Esophagus (tissue), 2 donors: ENCODE data around the gene TUBGCP5. TPM values are rescaled to one million over a fixed set of nuclear protein-coding genes. Genes with fewer than 3 reads are reported as not detected.
"Not testable (repeated sequence)": the region's sequence is repeated elsewhere in the genome, so short reads cannot be mapped to it uniquely, and the experiment has no call there.

ENCODE experiments used
- H3K27ac ChIP-seq, 2 donors: one replicate each; pipeline ENCODE4 v1.5.1; 2013; ENCODE audit warnings: low read depth in 2 of 2, mild to moderate bottlenecking in 2 of 2, inconsistent platforms in 1 of 2, low read length in 1 of 2, moderate library complexity in 1 of 2
- H3K27me3 ChIP-seq, 2 donors: one replicate each; pipeline ENCODE4 v1.6.1; 2013; ENCODE audit warnings: low read length in 2 of 2, control low read depth in 1 of 2, mild to moderate bottlenecking in 1 of 2; ENCODE audit not compliant: insufficient read depth in 2 of 2, control insufficient read depth in 1 of 2
- H3K36me3 ChIP-seq, 2 donors: one replicate each; pipeline ENCODE4 v1.6.1; 2013; ENCODE audit warnings: low read length in 1 of 2; ENCODE audit not compliant: control insufficient read depth in 2 of 2, insufficient read depth in 2 of 2
- H3K4me1 ChIP-seq, 2 donors: one replicate each; pipeline ENCODE4 v1.6.1; 2013; ENCODE audit warnings: low read length in 1 of 2; ENCODE audit not compliant: control insufficient read depth in 2 of 2, insufficient read depth in 2 of 2
- H3K4me3 ChIP-seq, 2 donors: one replicate each; pipeline ENCODE4 v1.5.1; 2013; ENCODE audit warnings: low read length in 2 of 2, mild to moderate bottlenecking in 2 of 2, low read depth in 1 of 2, moderate library complexity in 1 of 2
- H3K9me3 ChIP-seq, 2 donors: one replicate each; pipeline ENCODE4 v1.6.1; 2013; ENCODE audit warnings: mild to moderate bottlenecking in 2 of 2, low read depth in 1 of 2, low read length in 1 of 2, moderate library complexity in 1 of 2; ENCODE audit not compliant: control insufficient read depth in 2 of 2, insufficient read depth in 1 of 2
- WGBS, 2 donors: extraction: QIAGEN DNeasy Blood & Tissue Kit; methylation state at CpG; one replicate each; pipeline ENCODE4 v1.1.7; 2013; 5-methylcytosine and 5-hydroxymethylcytosine counted together
- polyA plus RNA-seq, 2 donors: library from polyadenylated mRNA; stranded (reverse); fragments of 200-250 nt; gene quantifications; one replicate each; pipeline ENCODE4 v1.2.3, GENCODE V29; 2013
- donor health status: healthy with polysubstance abuse.
- donor health status: Bipolar disorder and iron deficiency.

Gene TUBGCP5
- polyA plus RNA-seq, 2 donors: 5.2 to 7.8 TPM

GRCh38 chr15:23014394-23015000 lies 24.9 kb downstream of the TUBGCP5 start:
- Histone ChIP-seq H3K36me3 (peaks cover 6 to 26% of the 10 kb centered on the region in 2 donors), H3K4me1 (peaks cover 0 to 2% of the 10 kb centered on the region in 2 donors), H3K27ac (no peak overlapping the region), H3K9me3 (no peaks in the 10 kb centered on the region), H3K4me3 (no peak overlapping the region), H3K27me3 (no peaks in the 10 kb centered on the region)
- 94 to 98% methylated on average over 3 of the region's 3 CpGs for WGBS, 2 donors

GRCh38 chr15:23013681-23014080 lies 25.7 kb downstream of the TUBGCP5 start:
- peaks cover 0 to 2% of the 10 kb centered on the region in 2 donors for H3K4me1 ChIP-seq
- H3K4me3 ChIP-seq: no peak overlapping the region
- 97% methylated on average over 4 to 5 of the region's 5 CpGs for WGBS, 2 donors
- no peaks in the 10 kb centered on the region for H3K9me3 ChIP-seq
- H3K36me3 ChIP-seq: peaks cover 4 to 24% of the 10 kb centered on the region in 2 donors
- no peak overlapping the region for H3K27ac ChIP-seq
- H3K27me3 ChIP-seq: no peaks in the 10 kb centered on the region

GRCh38 chr15:23012616-23013015 lies 26.8 kb downstream of the TUBGCP5 start:
- H3K36me3 ChIP-seq: peaks cover 2 to 26% of the 10 kb centered on the region in 2 donors
- WGBS, 2 donors: 96 to 98% methylated on average over 9 of the region's 9 CpGs
- not testable (repeated sequence) for H3K4me1 ChIP-seq

GRCh38 chr15:23003736-23004135 lies 35.6 kb downstream of the TUBGCP5 start:
- 97 to 98% methylated on average over 5 of the region's 5 CpGs for WGBS, 2 donors
- Histone ChIP-seq H3K4me3 (no peak overlapping the region), H3K27me3 (no peaks in the 10 kb centered on the region), H3K4me1 (no peaks in the 10 kb centered on the region), H3K9me3 (no peaks in the 10 kb centered on the region), H3K36me3 (peaks cover 14 to 23% of the 10 kb centered on the region in 2 donors), H3K27ac (no peak overlapping the region)

More at GRCh38 chr15:23012616-23013015, 26.8 kb downstream of the TUBGCP5 start:
- H3K9me3 ChIP-seq, H3K4me3 ChIP-seq, H3K27me3 ChIP-seq, H3K27ac ChIP-seq: not testable (repeated sequence)

- H3K4me1 ChIP-seq: no peaks in the 10 kb centered on the region
- H3K9me3 ChIP-seq: no peaks in the 10 kb centered on the region
- H3K27ac ChIP-seq: no peak overlapping the region
- WGBS, 2 donors: 84 to 90% methylated on average over 2 of the region's 2 CpGs
- H3K27me3 ChIP-seq: no peaks in the 10 kb centered on the region
- no peak overlapping the region for H3K4me3 ChIP-seq
- H3K36me3 ChIP-seq: peaks cover 14 to 21% of the 10 kb centered on the region in 2 donors
Measured at GRCh38 chr15:23002920-23003319, 36.4 kb downstream of the TUBGCP5 start.

GRCh38 chr15:22995795-22996194 lies 43.6 kb downstream of the TUBGCP5 start:
- Histone ChIP-seq H3K4me3 (no peak overlapping the region), H3K27ac (no peak overlapping the region), H3K36me3 (peaks cover 4 to 7% of the 10 kb centered on the region in 2 donors), H3K27me3 (no peaks in the 10 kb centered on the region), H3K9me3 (no peaks in the 10 kb centered on the region), H3K4me1 (peaks cover 0 to 2% of the 10 kb centered on the region in 2 donors)
- 77 to 78% methylated on average over 7 of the region's 7 CpGs for WGBS, 2 donors

GRCh38 chr15:22992024-22992326 lies 47.4 kb downstream of the TUBGCP5 start:
- 76 to 81% methylated on average over 5 of the region's 5 CpGs for WGBS, 2 donors
- Histone ChIP-seq H3K27me3 (no peaks in the 10 kb centered on the region), H3K27ac (no peak overlapping the region), H3K36me3 (peaks cover 0 to 3% of the 10 kb centered on the region in 2 donors), H3K4me1 (peaks cover 0 to 2% of the 10 kb centered on the region in 2 donors), H3K4me3 (no peak overlapping the region), H3K9me3 (no peaks in the 10 kb centered on the region)

GRCh38 chr15:22989576-22990477 lies 49.5 kb downstream of the TUBGCP5 start:
- H3K36me3 ChIP-seq: peaks cover 0 to 2% of the 10 kb centered on the region in 2 donors
- H3K27ac ChIP-seq: peak overlapping the region in 1 of 2 donors; percentile 39
- 67% methylated on average over 7 of the region's 7 CpGs for WGBS, 2 donors
- H3K4me1 ChIP-seq: peaks cover 0 to 2% of the 10 kb centered on the region in 2 donors
- H3K4me3 ChIP-seq: no peak overlapping the region
- H3K9me3 ChIP-seq: no peaks in the 10 kb centered on the region
- no peaks in the 10 kb centered on the region for H3K27me3 ChIP-seq

GRCh38 chr15:22988811-22989210 lies 50.6 kb downstream of the TUBGCP5 start:
- no peaks in the 10 kb centered on the region for H3K36me3 ChIP-seq
- H3K9me3 ChIP-seq: no peaks in the 10 kb centered on the region
- H3K4me1 ChIP-seq: peaks cover 0 to 2% of the 10 kb centered on the region in 2 donors
- WGBS, 2 donors: 91 to 93% methylated on average over 7 of the region's 7 CpGs
- H3K27me3 ChIP-seq: no peaks in the 10 kb centered on the region
- no peak overlapping the region for H3K4me3 ChIP-seq
- H3K27ac ChIP-seq: no peak overlapping the region
